ENCODE measurements around the gene TRIM33. TPM values are rescaled to one million over a fixed set of nuclear protein-coding genes. Genes with fewer than 3 reads are reported as not detected.

TRIM33 gene
- total RNA-seq (61.0 and 67.3 TPM in 2 replicates), polyA plus RNA-seq (13.7 and 17.8 TPM in 2 replicates), polyA minus RNA-seq (56.5 and 59.9 TPM in 2 replicates)
- 59.6 TPM for total RNA-seq (2013)

- intact Hi-C loops (cut with micrococcal nuclease) = loop anchor here (1.0 to 2.0 kb wide), 8 partner anchors 29 to 1554 kb away; partner anchors contain the start of genes BCAS2, DENND2C, NRAS and SIKE1
- WGBS (ENCODE audit: insufficient coverage) = under 1% methylated on average over 87 of the region's 90 CpGs
- peak within 1 kb of the TSS; percentile 71 for H2AFZ ChIP-seq (ENCODE audit: insufficient read depth, low read depth, low read length, poor library complexity, severe bottlenecking)
- ChIA-PET CTCF (interaction anchor here (0.8 kb wide), 1 partner anchor 90 kb away, joined by 3 read pairs; no protein-coding TSS in a partner anchor), POLR2A (interaction anchor here (0.6 to 2.5 kb wide), 9 partner anchors 25 to 246 kb away, joined by 3 to 16 read pairs (median 3); partner anchors contain the start of genes BCAS2, CSDE1 and NRAS)
- TF ChIP-seq EZH2 (IDR thresholded peaks at IDR 0.05; ENCODE audit: borderline replicate concordance, insufficient read depth, low read depth, low read length, poor library complexity, severe bottlenecking) (no peak), CTCF (IDR thresholded peaks at IDR 0.05) (no peak)
- Mint-ChIP-seq H3K4me1 (peaks cover 50% of the 10 kb centered on the region), H3K27ac (peak within 1 kb of the TSS; percentile 98), H3K9me3 (ENCODE audit: insufficient read depth) (no peaks in the 10 kb centered on the region), H3K27me3 (no peaks in the 10 kb centered on the region), H3K4me3 (peak within 1 kb of the TSS; percentile 91)
- H3K79me2 ChIP-seq (ENCODE audit: control insufficient read depth, insufficient read depth, low read length) = peaks cover 59% of the 10 kb centered on the region
- H3K4me1 ChIP-seq (ENCODE audit: control insufficient read depth in 2 of 2, insufficient read depth in 2 of 2, low read length in 2 of 2) = peaks cover 36 to 41% of the 10 kb centered on the region in 2 donors
- peaks cover 0 to 2% (median 0%) of the 10 kb centered on the region in 3 donors for H3K9me3 ChIP-seq (ENCODE audit: control extremely low read depth in 1 of 3, control insufficient read depth in 2 of 3, insufficient read depth in 1 of 3, low read length in 2 of 3)
- H3K4me2 ChIP-seq (replicated peaks; ENCODE audit: low read depth, low read length, poor library complexity, severe bottlenecking) = peak within 1 kb of the TSS; percentile 95
- H4K20me1 ChIP-seq (ENCODE audit: control insufficient read depth, insufficient read depth, low read length, poor library complexity, severe bottlenecking) = peaks cover 30% of the 10 kb centered on the region
- peak; percentile 75 for ATAC-seq (ENCODE audit: low read depth)
- peaks cover 0 to 12% of the 10 kb centered on the region in 2 experiments for H3K36me3 ChIP-seq (replicated peaks in 1 of 2; ENCODE audit: control extremely low read depth in 1 of 2, control insufficient read depth in 1 of 2, extremely low read depth in 1 of 2, insufficient read depth in 2 of 2, low read length in 1 of 2)
- peak within 1 kb of the TSS; percentile 67 to 98 (median 95) for H3K4me3 ChIP-seq (ENCODE audit: control extremely low read depth in 1 of 5, extremely low read depth in 1 of 5, insufficient read depth in 1 of 5, low read depth in 2 of 5, low read length in 4 of 5)
- H3K27me3 ChIP-seq (replicated peaks in 1 of 4; ENCODE audit: control extremely low read depth in 1 of 4, control insufficient read depth in 3 of 4, insufficient read depth in 4 of 4, low read length in 3 of 4) = no peaks in the 10 kb centered on the region
- H3K27ac ChIP-seq (ENCODE audit: low read length in 2 of 2) = peak within 1 kb of the TSS; percentile 98 to 100
- peak within 1 kb of the TSS; percentile 100 for H3K9ac ChIP-seq (ENCODE audit: low read length)
- peak; percentile 97 for DNase-seq
Measured at GRCh38 chr1:114511032-114511785, at the start of gene TRIM33. Gene TRIM33, minus strand, starts transcription at chr1:114511203. Its CDS starts 127 bp downstream, at chr1:114511076.

All from B cell (primary cell).